Right lobe of liver (tissue), 6 donors: Measurements from ENCODE around the gene HOXA1. TPM values are rescaled to one million over a fixed set of nuclear protein-coding genes. Genes with fewer than 3 reads are reported as not detected.
"Not testable (repeated sequence)": the region's sequence is repeated elsewhere in the genome, so short reads cannot be mapped to it uniquely, and the experiment has no call there.

Experiments
- ATAC-seq, 4 donors: fragments of 200-7000 bp; cut with Tn5 transposase; one replicate each; pipeline ENCODE4 v1.9.1; 2020; ENCODE audit warnings: mild to moderate bottlenecking in 4 of 4, moderate library complexity in 4 of 4
- DNase-seq, 3 donors: peaks; one replicate each; pipeline ENCODE4 v3.0.0-alpha.2; 2020
- H3K27ac ChIP-seq, 3 donors: fragments of 200-600 bp; one replicate each; pipeline ENCODE4 v1.8.0; 2022
- H3K27me3 ChIP-seq, 2 donors: fragments of 200-600 bp; one replicate each; pipeline ENCODE4 v1.8.0; 2022
- H3K36me3 ChIP-seq, 4 donors: fragments of 200-600 bp; sonication (generic) in 1 of 4; one replicate each; pipeline versions ENCODE4 v1.5.1 to v1.8.0; 2017 to 2022; ENCODE audit warnings: control low read depth in 1 of 4
- H3K4me1 ChIP-seq, 4 donors: fragments of 200-600 bp; sonication (generic) in 1 of 4; one replicate each; pipeline versions ENCODE4 v1.5.1 to v1.8.0; 2017 to 2022; ENCODE audit warnings: control low read depth in 1 of 4
- H3K4me3 ChIP-seq, 3 donors: fragments of 200-600 bp; one replicate each; pipeline ENCODE4 v1.8.0; 2022
- H3K9me3 ChIP-seq, 4 donors: fragments of 200-600 bp; sonication (generic) in 1 of 4; one replicate each; pipeline versions ENCODE4 v1.5.1 to v1.8.0; 2017 to 2022; ENCODE audit warnings: control low read depth in 1 of 4
- CTCF ChIP-seq, 4 donors: fragments of 200-600 bp in 3 of 4; fragments of 450-650 bp in 1 of 4; IDR thresholded peaks; one replicate each; pipeline versions ENCODE4 v1.5.1 to v1.8.0; 2016 to 2022; ENCODE audit warnings: antibody characterized with exemption in 4 of 4, mild to moderate bottlenecking in 2 of 4
- POLR2A ChIP-seq: fragments of 450-650 bp; IDR thresholded peaks from one replicate; pipeline ENCODE4 v1.6.1; 2017; ENCODE audit warnings: antibody characterized with exemption, mild to moderate bottlenecking
- WGBS: methylation state at CpG from one replicate; pipeline ENCODE4 v1.1.6; 2018; ENCODE audit warnings: low coverage, low lambda C conversion rate; ENCODE audit not compliant: insufficient coverage; ENCODE audit errors: missing lambda C conversion rate; 5-methylcytosine and 5-hydroxymethylcytosine counted together
- intact Hi-C, 2 donors: fragments of 100-400 bp; cut with DNase I; formaldehyde crosslinking; loops; one replicate each; pipeline versions ENCODE4 v1.11.2 to v1.14.1; 2022
- small RNA-seq, 2 experiments: library from RNA; depleted of rRNA; stranded (forward); fragments of <200 nt; gene quantifications; one replicate each; pipeline ENCODE3, GENCODE V24; 2016
- total RNA-seq, 6 experiments: library from RNA; depleted of rRNA in 2 of 6; stranded (reverse); fragments of >200 nt in 2 of 6; fragmentation: NEBNext Ultra II Directional in 3 of 6; extraction: Animal tissue kit (Norgen Biotek cat#: 25700) in 3 of 6; gene quantifications; one replicate each; pipeline versions ENCODE4 v1.1.0 to v1.2.4, GENCODE V29; 2016 to 2023
- donor health status: DM: no; HTN: yes; CAD: no.
- donor health status: DM: no; HTN: no; CAD: no.
- donor health status: DM: no; HTN: no; CAD: no.
- donor health status: DM: no; HTN: yes; CAD: no.
- donor health status: DM: no; HTN: yes; CAD: no.

The HOXA1 gene
- total RNA-seq, 6 experiments from 2014 or later = 0.09 to 0.31 (median 0.17) TPM; not detected in 1

GRCh38 chr7:27046854-27047549 lies 48.8 kb downstream of the HOXA1 start:
- Histone ChIP-seq H3K27ac (no peak overlapping the region), H3K36me3 (no peaks in the 10 kb centered on the region), H3K9me3 (no peaks in the 10 kb centered on the region), H3K4me3 (no peak overlapping the region), H3K4me1 (no peaks in the 10 kb centered on the region), H3K27me3 (no peaks in the 10 kb centered on the region)
- no peak for TF ChIP-seq CTCF (IDR thresholded peaks at IDR 0.05)
- TF ChIP-seq POLR2A = no peak
- WGBS = 75% methylated on average over 7 of the region's 7 CpGs
- intact Hi-C loops = no loop called here
- ATAC-seq = peak in 3 of 4 donors; percentile 41 to 54 (median 50)
- no peak for DNase-seq

- intact Hi-C loops, H3K27me3 ChIP-seq, H3K4me1 ChIP-seq, DNase-seq, H3K27ac ChIP-seq, H3K4me3 ChIP-seq, ATAC-seq, H3K36me3 ChIP-seq, H3K9me3 ChIP-seq: not testable (repeated sequence)
- WGBS = 29% methylated on average over 1 of the region's 4 CpGs
Observed at GRCh38 chr7:27045972-27046371, 49.8 kb downstream of the HOXA1 start.

GRCh38 chr7:27045066-27045465 lies 50.7 kb downstream of the HOXA1 start:
- H3K4me1 ChIP-seq, DNase-seq, H3K36me3 ChIP-seq, H3K9me3 ChIP-seq, H3K27me3 ChIP-seq, ATAC-seq, intact Hi-C loops, H3K4me3 ChIP-seq, H3K27ac ChIP-seq: not testable (repeated sequence)
- WGBS = no CpG with 5 or more reads among the region's 28 CpGs

Small RNA genes within 50 kb of the gene (small RNA-seq; reads per million reads assigned to genes)
- gene RF01977 = 0 reads per million in 2 experiments

Other genes with a start within 250 kb of the HOXA1 start
- gene SKAP2, start 231.4 kb downstream of the HOXA1 start, total RNA-seq = 10 to 100 TPM in 2 of 6 experiments, 1 to 10 TPM in 4; 4.7 to 19.6 (median 9.0) TPM
- gene HOXA2, start 6.7 kb upstream of the HOXA1 start, total RNA-seq = under 1 TPM in 3 of 6 experiments, not detected in 3; 0.16 to 0.19 (median 0.17) TPM
- 1 to 10 TPM in 1 of 6 experiments, under 1 TPM in 4, not detected in 1; 0.55 to 1.6 (median 0.75) TPM for gene HOXA4, start 34.8 kb upstream of the HOXA1 start, total RNA-seq
- gene HOXA5, start 47.7 kb upstream of the HOXA1 start, total RNA-seq = 1 to 10 TPM in 2 of 6 experiments, under 1 TPM in 4; 0.18 to 1.5 (median 0.65) TPM
- gene HOXA6, start 51.8 kb upstream of the HOXA1 start, total RNA-seq = not detected
- gene HOXA3, start 56.6 kb upstream of the HOXA1 start, total RNA-seq = under 1 TPM in 4 of 6 experiments, not detected in 2; 0.17 to 0.26 (median 0.25) TPM
- gene HOXA7, start 60.7 kb upstream of the HOXA1 start, total RNA-seq = not detected
- gene HOXA9, start 69.5 kb upstream of the HOXA1 start, total RNA-seq = under 1 TPM in 1 of 6 experiments, not detected in 5; 0.09 TPM
- not detected for gene HOXA10, start 78.3 kb upstream of the HOXA1 start, total RNA-seq
- gene HOXA11, start 89.2 kb upstream of the HOXA1 start, total RNA-seq = not detected
- gene HOXA13, start 104.1 kb upstream of the HOXA1 start, total RNA-seq = not detected
- gene EVX1, start 146.8 kb upstream of the HOXA1 start, total RNA-seq = not detected